IMR-90 (cell line): ENCODE results near the gene PKD2L1. TPM values are rescaled to one million over a fixed set of nuclear protein-coding genes. Genes with fewer than 3 reads are reported as not detected.

Source experiments
- ATAC-seq: fragments of 200-7000 bp; cut with Tn5 transposase; 2 replicates; pipeline ENCODE4 v1.9.1; 2020; ENCODE audit warnings: low read depth, mild to moderate bottlenecking, moderate library complexity
- BruUV-seq: library from RNA; stranded (reverse); fragments of 400-500 nt; replicated peaks from 2 replicates; lab custom pipeline; 2021; lab: Mats Ljungman, UMichigan
- CTCF ChIA-PET: fragments of 300-600 bp; formaldehyde crosslinking; extraction: SDS; loops from one replicate; lab custom pipeline; 2021; ENCODE audit warnings: antibody characterized with exemption; lab: Yijun Ruan, JAX
- POLR2A ChIA-PET: fragments of 300-600 bp; sonication (Branson Sonifier 250); formaldehyde crosslinking; loops from one replicate; lab custom pipeline; 2022; ENCODE audit warnings: antibody characterized with exemption; ENCODE audit not compliant: unreplicated experiment; lab: Charles Lee
- DNase-seq: peaks from one replicate; pipeline ENCODE4 v3.0.0; 2013
- H2AFZ ChIP-seq: replicated peaks from 2 replicates; pipeline ENCODE3; 2013; ENCODE audit warnings: low read length, mild to moderate bottlenecking; ENCODE audit not compliant: poor library complexity
- H2AK5ac ChIP-seq: 2 replicates; pipeline ENCODE4 v1.6.1; 2013; ENCODE audit warnings: low read depth, low read length, inconsistent platforms
- H2AK9ac ChIP-seq: replicated peaks from 2 replicates; pipeline ENCODE3; 2013; ENCODE audit warnings: mild to moderate bottlenecking, low read depth, low read length, moderate library complexity; ENCODE audit not compliant: poor library complexity
- H2BK120ac ChIP-seq: 2 replicates; pipeline ENCODE4 v1.6.1; 2013; ENCODE audit warnings: low read depth, low read length, inconsistent platforms
- H2BK15ac ChIP-seq: 3 replicates; pipeline ENCODE4 v1.6.1; 2013; ENCODE audit warnings: low read depth, low read length, inconsistent platforms
- H2BK20ac ChIP-seq: 2 replicates; pipeline ENCODE4 v1.6.1; 2013; ENCODE audit warnings: low read depth, mild to moderate bottlenecking, inconsistent platforms, low read length, moderate library complexity
- H2BK5ac ChIP-seq: 2 replicates; pipeline ENCODE4 v1.6.1; 2013; ENCODE audit warnings: mild to moderate bottlenecking, low read depth, low read length, inconsistent platforms; ENCODE audit not compliant: poor library complexity, severe bottlenecking
- H3K14ac ChIP-seq: replicated peaks from 2 replicates; pipeline ENCODE4 v1.6.1; 2013; ENCODE audit warnings: low read depth, low read length, inconsistent platforms
- H3K18ac ChIP-seq: 2 replicates; pipeline ENCODE4 v1.6.1; 2013; ENCODE audit warnings: low read depth, low read length, control low read depth
- H3K23ac ChIP-seq: 2 replicates; pipeline ENCODE4 v1.6.1; 2013; ENCODE audit warnings: low read depth, low read length, inconsistent platforms
- H3K27ac ChIP-seq: 2 replicates; pipeline ENCODE4 v1.5.1; 2013; ENCODE audit warnings: mild to moderate bottlenecking, control low read depth, low read length; ENCODE audit not compliant: insufficient read depth
- H3K27me3 ChIP-seq: 2 replicates; pipeline ENCODE4 v1.6.1; 2013; ENCODE audit warnings: low read length; ENCODE audit not compliant: control insufficient read depth, insufficient read depth
- H3K36me3 ChIP-seq: 2 replicates; pipeline ENCODE4 v1.6.1; 2013; ENCODE audit warnings: low read length, mixed read lengths; ENCODE audit not compliant: control insufficient read depth, insufficient read depth
- H3K4ac ChIP-seq: 2 replicates; pipeline ENCODE4 v1.6.1; 2013; ENCODE audit warnings: low read depth, low read length, inconsistent platforms
- H3K4me1 ChIP-seq: 2 replicates; pipeline ENCODE4 v1.6.1; 2013; ENCODE audit warnings: low read length, mixed read lengths; ENCODE audit not compliant: control insufficient read depth, insufficient read depth
- H3K4me2 ChIP-seq: 2 replicates; pipeline ENCODE4 v1.6.1; 2013; ENCODE audit warnings: low read depth, mild to moderate bottlenecking, control low read depth, low read length, moderate library complexity
- H3K4me3 ChIP-seq: 2 replicates; pipeline ENCODE4 v1.5.1; 2013; ENCODE audit warnings: low read depth, mild to moderate bottlenecking, control low read depth, low read length, moderate library complexity; ENCODE audit not compliant: insufficient read depth
- H3K56ac ChIP-seq: 2 replicates; pipeline ENCODE4 v1.6.1; 2013; ENCODE audit warnings: low read length, inconsistent platforms; ENCODE audit not compliant: insufficient read depth; ENCODE audit errors: extremely low read depth
- H3K79me1 ChIP-seq, 2 experiments: 2 replicates each; pipeline ENCODE4 v1.6.1; 2013; ENCODE audit warnings: low read length in 2 of 2, inconsistent platforms in 1 of 2, low read depth in 1 of 2
- H3K9ac ChIP-seq: 2 replicates; pipeline ENCODE4 v1.6.1; 2013; ENCODE audit warnings: low read depth, low read length, control low read depth
- H3K9me1 ChIP-seq: 2 replicates; pipeline ENCODE4 v1.6.1; 2013; ENCODE audit warnings: low read length, inconsistent platforms; ENCODE audit not compliant: insufficient read depth
- H3K9me3 ChIP-seq: 2 replicates; pipeline ENCODE4 v1.6.1; 2013; ENCODE audit warnings: low read length; ENCODE audit not compliant: control insufficient read depth, insufficient read depth
- H4K20me1 ChIP-seq: 2 replicates; pipeline ENCODE4 v1.6.1; 2013; ENCODE audit warnings: low read length, inconsistent platforms; ENCODE audit not compliant: insufficient read depth
- H4K5ac ChIP-seq: 2 replicates; pipeline ENCODE4 v1.6.1; 2013; ENCODE audit warnings: mild to moderate bottlenecking, low read depth, low read length, control low read depth
- H4K8ac ChIP-seq, 2 experiments: 2 replicates each; pipeline ENCODE4 v1.6.1; 2013; ENCODE audit warnings: low read depth in 2 of 2, low read length in 2 of 2, control low read depth in 1 of 2, inconsistent platforms in 1 of 2
- H4K91ac ChIP-seq: 2 replicates; pipeline ENCODE4 v1.6.1; 2013; ENCODE audit warnings: low read depth, low read length, inconsistent platforms; ENCODE audit not compliant: insufficient read depth
- BHLHE40 ChIP-seq: fragments of 150-350 bp; IDR thresholded peaks from 2 replicates; pipeline ENCODE4 v1.6.1; 2016; ENCODE audit warnings: mild to moderate bottlenecking, low read depth, low read length
- CEBPB ChIP-seq: IDR thresholded peaks from 2 replicates; pipeline ENCODE4 v1.6.1; 2012; ENCODE audit warnings: low read depth, low read length, improper control_type of control experiment
- FOS ChIP-seq: fragments of 150-350 bp; IDR thresholded peaks from 2 replicates; pipeline ENCODE4 v1.6.1; 2016; ENCODE audit warnings: low read depth, low read length
- MAZ ChIP-seq: IDR thresholded peaks from 2 replicates; pipeline ENCODE4 v1.6.1; 2012; ENCODE audit warnings: low read depth, mild to moderate bottlenecking, low read length, improper control_type of control experiment, moderate library complexity, borderline replicate concordance
- MXI1 ChIP-seq: IDR thresholded peaks from 2 replicates; pipeline ENCODE4 v1.6.1; 2012; ENCODE audit warnings: low read depth, mild to moderate bottlenecking, low read length, moderate library complexity, borderline replicate concordance
- NFE2L2 ChIP-seq: fragments of 150-350 bp; IDR thresholded peaks from 2 replicates; pipeline ENCODE4 v1.6.1; 2016; ENCODE audit warnings: low read depth, mild to moderate bottlenecking, low read length
- POLR2A ChIP-seq: IDR thresholded peaks from 2 replicates; pipeline ENCODE4 v1.6.1; 2012; ENCODE audit warnings: mild to moderate bottlenecking, low read depth, low read length
- RAD21 ChIP-seq: IDR thresholded peaks from 2 replicates; pipeline ENCODE4 v1.6.1; 2012; ENCODE audit warnings: low read length, improper control_type of control experiment
- RCOR1 ChIP-seq: IDR thresholded peaks from 2 replicates; pipeline ENCODE4 v1.6.1; 2012; ENCODE audit warnings: mild to moderate bottlenecking, low read length, improper control_type of control experiment; ENCODE audit not compliant: insufficient replicate concordance
- RFX5 ChIP-seq: IDR thresholded peaks from 2 replicates; pipeline ENCODE4 v1.8.0; 2012; ENCODE audit warnings: low read depth, mild to moderate bottlenecking, low read length, moderate library complexity
- SMC3 ChIP-seq: fragments of 150-350 bp; IDR thresholded peaks from 2 replicates; pipeline ENCODE4 v1.6.1; 2016; ENCODE audit warnings: low read depth, mild to moderate bottlenecking, antibody characterized with exemption, low read length, moderate library complexity
- WGBS, 2 experiments: methylation state at CpG; one replicate each; pipeline versions ENCODE4 v1.1.5 to v1.1.7; 2013; ENCODE audit warnings: missing lambda C conversion rate in 2 of 2; ENCODE audit not compliant: insufficient read length in 1 of 2; ENCODE audit errors: extremely low coverage in 2 of 2; 5-methylcytosine and 5-hydroxymethylcytosine counted together
- dilution Hi-C: fragments of 300-500 bp; cut with HindIII; formaldehyde crosslinking; loops from one replicate; pipeline ENCODE4 v1.14.3; 2018; ENCODE audit warnings: low sequenced_read_pairs; ENCODE audit not compliant: unreplicated experiment
- in situ Hi-C: fragments of 300-500 bp; cut with MboI; formaldehyde crosslinking; loops from 3 replicates; pipeline ENCODE4 v1.14.3; 2019; ENCODE audit warnings: low sequenced_read_pairs, inconsistent platforms, mixed read lengths
- intact Hi-C: fragments of 100-400 bp; cut with micrococcal nuclease; formaldehyde crosslinking; loops from 2 replicates; pipeline ENCODE4 v1.10.0; 2022
- polyA plus RNA-seq, 3 experiments: library from polyadenylated mRNA; depleted of rRNA; stranded (reverse); fragments of >200 nt; gene quantifications; 2 replicates each; pipeline ENCODE4 v1.2.3, GENCODE V29; 2012; ENCODE audit warnings: low replicate concordance in 1 of 3
- total RNA-seq: library from RNA; depleted of rRNA; stranded (reverse); fragments of >200 nt; gene quantifications from 2 replicates; pipeline ENCODE4 v1.2.3, GENCODE V29; 2012
- TF ChIP-seq, protein P1 (sequence below): fragments of 150-350 bp; IDR thresholded peaks from 2 replicates; pipeline ENCODE4 v1.6.1; 2016; ENCODE audit warnings: low read depth, mild to moderate bottlenecking, low read length, moderate library complexity, borderline replicate concordance
- TF ChIP-seq, protein P2 (sequence below): fragments of 150-350 bp; IDR thresholded peaks from 2 replicates; pipeline ENCODE4 v1.6.1; 2017; ENCODE audit warnings: mild to moderate bottlenecking, antibody characterized with exemption, low read length, low read depth
- TF ChIP-seq, protein P3 (sequence below): conservative IDR thresholded peaks from 2 replicates; pipeline ENCODE4 v1.5.1; 2012; ENCODE audit warnings: mild to moderate bottlenecking, low read depth, low read length, improper control_type of control experiment

Gene PKD2L1
- total and polyA plus RNA-seq, 2 of the 4 experiments (the other 2 are of a cell fraction) = not detected

DNA sequence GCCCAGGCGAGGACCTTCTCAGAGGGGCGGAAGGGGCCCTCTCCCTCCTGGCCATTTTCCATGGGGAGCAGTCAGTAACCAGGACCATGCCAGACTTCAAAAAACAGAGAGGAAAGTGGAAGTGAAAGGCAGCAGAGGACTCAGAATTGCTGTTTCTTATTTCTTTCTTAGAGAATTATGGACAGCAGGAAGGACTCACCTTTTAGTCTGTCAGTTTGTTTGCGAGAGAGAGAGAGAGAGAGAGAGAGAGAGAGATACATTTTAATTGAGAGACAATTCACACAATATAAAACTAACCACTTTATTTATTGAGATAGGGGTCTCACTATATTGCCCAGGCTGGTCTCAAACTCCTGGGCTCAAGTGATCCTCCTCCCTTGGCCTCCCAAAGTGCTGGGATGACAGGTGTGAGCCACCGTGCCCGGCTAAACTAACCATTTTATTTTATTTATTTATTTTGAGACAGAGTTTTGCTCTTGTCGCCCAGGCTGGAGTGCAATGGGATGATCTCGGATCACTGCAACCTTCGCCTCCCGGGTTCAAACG, 41.5 kb upstream of the PKD2L1 start:
- Histone ChIP-seq H3K18ac (peak overlapping the region; percentile 68), H3K4ac (peak overlapping the region; percentile 85), H2AK9ac (peak overlapping the region; percentile 33), H3K4me1 (peaks cover 19% of the 10 kb centered on the region), H3K27me3 (no peaks in the 10 kb centered on the region), H3K4me2 (peak overlapping the region; percentile 67), H4K20me1 (0 out of 2 replicates have a peak, but pooled peaks cover 3% of the 10 kb centered on the region), H2BK15ac (peak overlapping the region; percentile 90; the same call in 2 of the 3 replicates), H3K27ac (peak overlapping the region; percentile 81), H2BK120ac (peak overlapping the region; percentile 93), H3K56ac (peak overlapping the region; percentile 13; the same call in 1 of the 2 replicates), H2BK5ac (peak overlapping the region; percentile 81), H4K5ac (peak overlapping the region; percentile 81), H3K4me3 (no peak overlapping the region), H3K23ac (0 out of 2 replicates have a peak overlapping the region, but pooled peaks have one; percentile 50), H2BK20ac (peak overlapping the region; percentile 84; the same call in 1 of the 2 replicates), H3K9ac (no peak overlapping the region; the same call in 1 of the 2 replicates), H2AK5ac (no peak overlapping the region), H3K36me3 (no peaks in the 10 kb centered on the region), H4K91ac (peak overlapping the region; percentile 72), H3K9me3 (no peaks in the 10 kb centered on the region), H3K9me1 (peaks cover 13% of the 10 kb centered on the region; the same call in 1 of the 2 replicates), H3K79me1 (peaks cover 0 to 26% of the 10 kb centered on the region in 2 experiments; a peak in 2 of 4 replicates), H2AFZ (peak overlapping the region; percentile 88), H4K8ac (peak overlapping the region; percentile 55 to 89; a peak in 3 of 4 replicates), H3K14ac (peak overlapping the region; percentile 61)
- ChIA-PET POLR2A (no interaction called here), CTCF (interaction anchor here (1.0 to 1.4 kb wide), 2 partner anchors 25 to 30 kb away, joined by 3 to 5 read pairs; partner anchors contain the start of gene SCD)
- intact Hi-C loops = loop anchor here (2.0 kb wide), 1 partner anchor 25 kb away; the partner anchor contains the start of gene SCD
- in situ Hi-C loops = no loop called here
- 0% methylated on average over 2 of the region's 10 CpGs; no CpG with 5 or more reads in 1 of the 2 experiments for WGBS, 2 experiments
- no TSS peak for BruUV-seq
- no peak for ATAC-seq
- no peak for DNase-seq
- dilution Hi-C loops = no loop called here
- TF ChIP-seq SMC3 (0 out of 2 replicates have a peak, but pooled peaks have one; percentile 6), RFX5 (no peak), FOS (no peak), RCOR1 (no peak), BHLHE40 (no peak), MAZ (no peak; the same call in 1 of the 2 replicates), POLR2A (0 out of 2 replicates have a peak, but pooled peaks have one; percentile 15), MXI1 (no peak), RAD21 (no peak), CEBPB (no peak), NFE2L2 (no peak)
- TF ChIP-seq, protein P1, sequence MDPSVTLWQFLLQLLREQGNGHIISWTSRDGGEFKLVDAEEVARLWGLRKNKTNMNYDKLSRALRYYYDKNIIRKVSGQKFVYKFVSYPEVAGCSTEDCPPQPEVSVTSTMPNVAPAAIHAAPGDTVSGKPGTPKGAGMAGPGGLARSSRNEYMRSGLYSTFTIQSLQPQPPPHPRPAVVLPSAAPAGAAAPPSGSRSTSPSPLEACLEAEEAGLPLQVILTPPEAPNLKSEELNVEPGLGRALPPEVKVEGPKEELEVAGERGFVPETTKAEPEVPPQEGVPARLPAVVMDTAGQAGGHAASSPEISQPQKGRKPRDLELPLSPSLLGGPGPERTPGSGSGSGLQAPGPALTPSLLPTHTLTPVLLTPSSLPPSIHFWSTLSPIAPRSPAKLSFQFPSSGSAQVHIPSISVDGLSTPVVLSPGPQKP = no peak
- TF ChIP-seq, protein P2, sequence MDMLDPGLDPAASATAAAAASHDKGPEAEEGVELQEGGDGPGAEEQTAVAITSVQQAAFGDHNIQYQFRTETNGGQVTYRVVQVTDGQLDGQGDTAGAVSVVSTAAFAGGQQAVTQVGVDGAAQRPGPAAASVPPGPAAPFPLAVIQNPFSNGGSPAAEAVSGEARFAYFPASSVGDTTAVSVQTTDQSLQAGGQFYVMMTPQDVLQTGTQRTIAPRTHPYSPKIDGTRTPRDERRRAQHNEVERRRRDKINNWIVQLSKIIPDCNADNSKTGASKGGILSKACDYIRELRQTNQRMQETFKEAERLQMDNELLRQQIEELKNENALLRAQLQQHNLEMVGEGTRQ = no peak
- TF ChIP-seq, protein P3, sequence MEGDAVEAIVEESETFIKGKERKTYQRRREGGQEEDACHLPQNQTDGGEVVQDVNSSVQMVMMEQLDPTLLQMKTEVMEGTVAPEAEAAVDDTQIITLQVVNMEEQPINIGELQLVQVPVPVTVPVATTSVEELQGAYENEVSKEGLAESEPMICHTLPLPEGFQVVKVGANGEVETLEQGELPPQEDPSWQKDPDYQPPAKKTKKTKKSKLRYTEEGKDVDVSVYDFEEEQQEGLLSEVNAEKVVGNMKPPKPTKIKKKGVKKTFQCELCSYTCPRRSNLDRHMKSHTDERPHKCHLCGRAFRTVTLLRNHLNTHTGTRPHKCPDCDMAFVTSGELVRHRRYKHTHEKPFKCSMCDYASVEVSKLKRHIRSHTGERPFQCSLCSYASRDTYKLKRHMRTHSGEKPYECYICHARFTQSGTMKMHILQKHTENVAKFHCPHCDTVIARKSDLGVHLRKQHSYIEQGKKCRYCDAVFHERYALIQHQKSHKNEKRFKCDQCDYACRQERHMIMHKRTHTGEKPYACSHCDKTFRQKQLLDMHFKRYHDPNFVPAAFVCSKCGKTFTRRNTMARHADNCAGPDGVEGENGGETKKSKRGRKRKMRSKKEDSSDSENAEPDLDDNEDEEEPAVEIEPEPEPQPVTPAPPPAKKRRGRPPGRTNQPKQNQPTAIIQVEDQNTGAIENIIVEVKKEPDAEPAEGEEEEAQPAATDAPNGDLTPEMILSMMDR = no peak
